MM.1S (cell line): Measurements from ENCODE around the gene SMO.

Experiments used
- DNase-seq: peaks from one replicate; pipeline ENCODE4 v3.0.0-alpha.2; 2015
- H2AFZ ChIP-seq: fragments of 300-600 bp; sonication (generic); 2 replicates; pipeline ENCODE4 v1.6.0; 2016; ENCODE audit warnings: antibody characterized with exemption, low read length
- H3F3A ChIP-seq: fragments of 300-600 bp; sonication (generic); 2 replicates; pipeline ENCODE4 v1.6.1; 2016; ENCODE audit warnings: mild to moderate bottlenecking, antibody characterized with exemption, low read length, moderate library complexity, mixed read lengths; ENCODE audit not compliant: insufficient read depth
- H3K27ac ChIP-seq: fragments of 300-600 bp; sonication (generic); 2 replicates; pipeline ENCODE4 v1.5.1; 2016; ENCODE audit warnings: mild to moderate bottlenecking, low read length
- H3K27me3 ChIP-seq: fragments of 300-600 bp; sonication (generic); replicated peaks from 2 replicates; pipeline ENCODE4 v1.6.0; 2016; ENCODE audit warnings: low read length; ENCODE audit not compliant: insufficient read depth
- H3K36me3 ChIP-seq: fragments of 300-600 bp; sonication (generic); replicated peaks from 2 replicates; pipeline ENCODE4 v1.6.1; 2016; ENCODE audit warnings: mild to moderate bottlenecking, low read length, mixed read lengths; ENCODE audit not compliant: insufficient read depth
- H3K4me1 ChIP-seq: fragments of 300-600 bp; sonication (generic); 2 replicates; pipeline ENCODE4 v1.6.1; 2016; ENCODE audit warnings: low read length, mixed read lengths
- H3K4me2 ChIP-seq: fragments of 300-600 bp; sonication (generic); 2 replicates; pipeline ENCODE4 v1.6.0; 2016; ENCODE audit warnings: low read depth, low read length
- H3K4me3 ChIP-seq: fragments of 300-600 bp; sonication (generic); 2 replicates; pipeline ENCODE4 v1.5.1; 2016; ENCODE audit warnings: low read length, mixed read lengths
- H3K79me2 ChIP-seq: fragments of 300-600 bp; sonication (generic); 2 replicates; pipeline ENCODE4 v1.6.1; 2016; ENCODE audit warnings: mixed run types, low read length, mixed read lengths
- H3K9ac ChIP-seq: fragments of 300-600 bp; sonication (generic); 2 replicates; pipeline ENCODE4 v1.6.1; 2016; ENCODE audit warnings: low read length, mixed read lengths
- H3K9me2 ChIP-seq: fragments of 300-600 bp; sonication (generic); replicated peaks from 2 replicates; pipeline ENCODE4 v1.6.1; 2016; ENCODE audit warnings: mild to moderate bottlenecking, low read length, mixed read lengths; ENCODE audit not compliant: insufficient read depth
- H3K9me3 ChIP-seq: fragments of 300-600 bp; sonication (generic); replicated peaks from 2 replicates; pipeline ENCODE4 v1.6.1; 2016; ENCODE audit warnings: mild to moderate bottlenecking, low read length, mixed read lengths; ENCODE audit not compliant: insufficient read depth
- H4K20me1 ChIP-seq: fragments of 300-600 bp; sonication (generic); 2 replicates; pipeline ENCODE4 v1.6.1; 2016; ENCODE audit warnings: mild to moderate bottlenecking, low read length, moderate library complexity, mixed read lengths; ENCODE audit not compliant: insufficient read depth
- EZH2 ChIP-seq: fragments of 300-600 bp; sonication (generic); optimal IDR thresholded peaks from 2 replicates; pipeline ENCODE3; 2017; ENCODE audit warnings: low read depth, mild to moderate bottlenecking, antibody characterized with exemption, low read length, mixed read lengths
- EZH2phosphoT487 ChIP-seq: fragments of 300-600 bp; sonication (generic); IDR thresholded peaks from 2 replicates; pipeline ENCODE4 v1.6.1; 2018; ENCODE audit warnings: antibody characterized with exemption, low read length
- TF ChIP-seq, protein P1 (sequence below): fragments of 300-600 bp; sonication (generic); IDR thresholded peaks from 2 replicates; pipeline ENCODE4 v1.5.1; 2016; ENCODE audit warnings: antibody characterized with exemption, low read length, mixed read lengths

The SMO gene

DNA sequence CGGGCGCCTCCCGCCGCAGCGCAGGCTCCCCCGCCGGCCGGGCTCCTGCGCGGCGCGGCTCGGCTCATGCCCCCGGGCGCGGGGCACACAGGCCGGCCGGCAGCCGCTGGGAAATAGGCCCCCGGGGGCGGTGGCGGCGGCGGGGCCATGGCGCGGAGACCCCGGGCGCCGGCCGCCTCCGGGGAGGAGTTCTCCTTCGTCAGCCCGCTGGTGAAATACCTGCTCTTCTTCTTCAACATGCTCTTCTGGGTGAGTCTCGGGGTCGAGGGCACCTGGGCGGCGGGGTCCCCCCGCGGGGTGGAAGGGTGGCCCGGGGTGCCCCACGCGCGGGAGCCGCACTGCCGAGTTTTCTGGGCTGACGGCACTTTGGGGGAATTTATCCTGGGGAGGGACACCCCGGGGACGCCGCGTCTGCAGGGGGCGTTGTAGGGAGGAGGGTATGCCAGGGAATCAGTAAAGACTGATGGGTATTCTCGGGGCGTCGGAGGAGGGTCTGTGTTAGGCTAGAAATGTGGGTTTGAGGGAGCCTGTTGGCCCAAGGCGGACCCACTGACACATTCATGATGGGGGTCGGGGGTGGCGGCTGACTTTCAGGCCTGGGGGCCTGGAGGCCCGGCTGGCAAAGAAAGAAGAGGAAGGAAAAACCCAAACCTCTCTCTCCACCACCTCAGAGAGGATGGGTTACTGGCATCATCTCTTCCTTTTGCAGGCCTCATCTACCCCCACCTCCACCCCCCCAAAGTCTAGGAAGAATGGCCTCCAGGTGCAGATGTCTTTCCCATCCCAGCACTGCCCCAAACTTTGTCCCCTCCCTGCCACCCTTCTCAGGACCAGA is 43.4 kb upstream of the SMO start:
- no peak for DNase-seq

DNA sequence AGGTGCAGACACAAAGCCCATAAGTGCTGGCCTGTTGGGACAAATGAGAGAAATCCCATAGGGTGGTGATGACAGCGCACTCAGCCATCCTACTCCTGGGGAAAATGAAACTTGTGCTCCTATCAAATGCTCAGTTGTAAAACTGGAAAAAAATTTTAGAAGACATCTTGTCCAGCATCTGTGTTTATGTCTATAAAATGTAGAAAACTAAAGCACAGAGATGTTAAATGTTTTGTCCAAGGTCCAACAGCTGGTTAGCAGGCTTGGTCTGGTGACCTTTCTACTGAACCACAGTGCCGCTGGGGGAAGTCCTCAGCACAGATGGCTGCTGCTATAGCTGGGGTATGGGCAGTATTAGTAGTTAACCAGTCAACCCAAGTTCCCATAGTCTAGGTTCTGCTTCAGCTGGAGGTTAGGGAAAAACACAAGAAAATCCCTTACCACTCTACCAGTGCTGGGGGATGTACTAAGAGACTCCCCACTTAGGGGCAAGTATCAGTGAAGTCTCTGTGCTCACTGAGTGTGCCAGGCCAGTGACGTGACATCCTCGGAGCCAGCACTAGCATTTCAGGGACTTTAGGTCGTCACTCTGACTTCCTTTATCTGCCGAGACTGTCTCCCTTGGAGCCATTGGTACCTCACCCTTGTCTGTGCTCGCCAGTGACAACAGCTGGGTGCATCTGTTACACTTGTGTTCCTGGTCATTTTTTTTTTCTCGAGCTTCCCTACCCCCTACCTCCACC is 42.0 kb upstream of the SMO start:
- peak overlapping the region; percentile 91; the same call in 1 of the 2 replicates for H3K4me2 ChIP-seq
- no peaks in the 10 kb centered on the region for H4K20me1 ChIP-seq
- DNase-seq = no peak
- peaks cover 33% of the 10 kb centered on the region for H3K79me2 ChIP-seq
- H3K4me1 ChIP-seq = peaks cover 10% of the 10 kb centered on the region; the same call in 1 of the 2 replicates
- no peaks in the 10 kb centered on the region for H3F3A ChIP-seq
- no peak overlapping the region for H2AFZ ChIP-seq
- H3K4me3 ChIP-seq = no peak overlapping the region
- TF ChIP-seq EZH2phosphoT487 = no peak
- TF ChIP-seq, protein P1, sequence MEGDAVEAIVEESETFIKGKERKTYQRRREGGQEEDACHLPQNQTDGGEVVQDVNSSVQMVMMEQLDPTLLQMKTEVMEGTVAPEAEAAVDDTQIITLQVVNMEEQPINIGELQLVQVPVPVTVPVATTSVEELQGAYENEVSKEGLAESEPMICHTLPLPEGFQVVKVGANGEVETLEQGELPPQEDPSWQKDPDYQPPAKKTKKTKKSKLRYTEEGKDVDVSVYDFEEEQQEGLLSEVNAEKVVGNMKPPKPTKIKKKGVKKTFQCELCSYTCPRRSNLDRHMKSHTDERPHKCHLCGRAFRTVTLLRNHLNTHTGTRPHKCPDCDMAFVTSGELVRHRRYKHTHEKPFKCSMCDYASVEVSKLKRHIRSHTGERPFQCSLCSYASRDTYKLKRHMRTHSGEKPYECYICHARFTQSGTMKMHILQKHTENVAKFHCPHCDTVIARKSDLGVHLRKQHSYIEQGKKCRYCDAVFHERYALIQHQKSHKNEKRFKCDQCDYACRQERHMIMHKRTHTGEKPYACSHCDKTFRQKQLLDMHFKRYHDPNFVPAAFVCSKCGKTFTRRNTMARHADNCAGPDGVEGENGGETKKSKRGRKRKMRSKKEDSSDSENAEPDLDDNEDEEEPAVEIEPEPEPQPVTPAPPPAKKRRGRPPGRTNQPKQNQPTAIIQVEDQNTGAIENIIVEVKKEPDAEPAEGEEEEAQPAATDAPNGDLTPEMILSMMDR = no peak
- no peaks in the 10 kb centered on the region for H3K9me2 ChIP-seq
- H3K27ac ChIP-seq = no peak overlapping the region
- H3K9me3 ChIP-seq = no peaks in the 10 kb centered on the region
- H3K36me3 ChIP-seq = no peaks in the 10 kb centered on the region
- H3K27me3 ChIP-seq = no peaks in the 10 kb centered on the region
- H3K9ac ChIP-seq = no peak overlapping the region

More for the DNA sequence above, 43.4 kb upstream of the SMO start:
- Histone ChIP-seq H4K20me1 (no peaks in the 10 kb centered on the region), H3K36me3 (no peaks in the 10 kb centered on the region), H3K9ac (peak overlapping the region; percentile 63), H3K4me3 (peak overlapping the region; percentile 86), H3F3A (no peaks in the 10 kb centered on the region), H3K9me2 (no peaks in the 10 kb centered on the region), H2AFZ (peak overlapping the region; percentile 86), H3K79me2 (peaks cover 33% of the 10 kb centered on the region), H3K4me1 (peaks cover 10% of the 10 kb centered on the region; the same call in 1 of the 2 replicates), H3K27ac (no peak overlapping the region), H3K27me3 (no peaks in the 10 kb centered on the region), H3K4me2 (peak overlapping the region; percentile 91), H3K9me3 (no peaks in the 10 kb centered on the region)
- TF ChIP-seq EZH2phosphoT487 = no peak
- TF ChIP-seq, protein P1 = peak; percentile 70

DNA sequence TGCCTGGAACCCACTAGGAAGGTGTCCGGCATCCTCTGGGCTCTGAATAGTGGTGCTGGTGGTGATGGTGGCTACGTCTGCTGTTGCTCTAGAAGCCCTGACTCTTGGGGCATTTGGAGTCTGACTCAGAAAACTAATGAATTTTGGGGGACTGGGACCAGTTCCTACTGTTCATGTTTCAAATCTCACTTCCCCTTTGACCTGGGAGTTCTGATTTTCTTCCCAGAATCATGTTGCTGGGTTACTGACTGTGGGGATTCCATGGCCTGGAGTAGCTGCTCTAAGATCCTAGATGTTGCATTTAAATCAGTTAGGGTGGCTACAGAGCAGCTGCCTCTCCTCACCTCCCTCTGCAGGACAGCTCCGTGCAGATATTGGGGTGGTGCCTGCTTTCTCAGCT is 40.7 kb upstream of the SMO start:
- Histone ChIP-seq H4K20me1 (no peaks in the 10 kb centered on the region), H3K27ac (no peak overlapping the region), H3K4me2 (no peak overlapping the region), H3K9ac (no peak overlapping the region), H3K36me3 (no peaks in the 10 kb centered on the region), H3K27me3 (no peaks in the 10 kb centered on the region), H3K9me2 (no peaks in the 10 kb centered on the region), H2AFZ (no peak overlapping the region), H3K4me3 (no peak overlapping the region), H3K9me3 (no peaks in the 10 kb centered on the region), H3K4me1 (peaks cover 10% of the 10 kb centered on the region; the same call in 1 of the 2 replicates), H3K79me2 (peaks cover 33% of the 10 kb centered on the region), H3F3A (no peaks in the 10 kb centered on the region)
- no peak for DNase-seq
- TF ChIP-seq, protein P1 = no peak
- TF ChIP-seq EZH2phosphoT487 = no peak
- no peak for TF ChIP-seq EZH2
